HL-60 (cell line): ENCODE measurements around the gene OSBPL10.

Source experiments
- POLR2AphosphoS5 ChIP-seq: IDR thresholded peaks from 2 replicates; pipeline ENCODE4 v1.6.1; 2012; ENCODE audit warnings: low read depth
- REST ChIP-seq: IDR thresholded peaks from 2 replicates; pipeline ENCODE4 v1.6.1; 2012; ENCODE audit warnings: low read depth; ENCODE audit not compliant: insufficient replicate concordance
- TF ChIP-seq, protein P1 (sequence below): IDR thresholded peaks from one replicate; pipeline ENCODE4 v1.5.1; 2011; ENCODE audit warnings: low read length, control low read depth, inconsistent platforms; ENCODE audit not compliant: insufficient read depth

DNA sequence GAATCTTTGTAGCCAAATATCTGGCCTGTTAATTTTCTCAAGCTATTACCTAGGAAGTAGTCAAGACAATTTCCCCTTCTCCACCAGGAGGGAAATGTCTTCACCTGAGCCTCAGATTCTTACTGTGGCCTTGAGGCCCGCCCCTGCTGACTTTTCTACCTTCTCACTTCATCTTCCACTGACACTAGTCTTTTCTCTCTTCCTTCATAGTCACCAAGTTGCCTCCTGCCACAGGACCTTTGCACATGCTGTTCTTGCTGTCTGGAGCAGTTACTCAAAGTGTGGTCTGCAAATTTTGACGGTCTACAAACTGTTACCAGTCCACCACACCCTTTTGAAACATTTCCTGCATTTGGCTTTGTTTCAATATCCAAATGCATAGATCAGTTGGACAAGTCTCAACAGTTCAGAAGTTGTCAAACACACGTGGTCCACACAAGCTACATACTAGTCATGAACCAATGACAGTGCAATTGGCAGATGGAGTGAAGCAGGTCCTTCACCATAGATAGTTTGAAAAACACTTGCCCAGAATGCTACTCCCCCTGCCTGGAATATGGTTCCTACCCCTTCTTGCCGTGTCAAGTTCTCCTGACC lies 100.5 kb downstream of the OSBPL10 start:
- TF ChIP-seq, protein P1, sequence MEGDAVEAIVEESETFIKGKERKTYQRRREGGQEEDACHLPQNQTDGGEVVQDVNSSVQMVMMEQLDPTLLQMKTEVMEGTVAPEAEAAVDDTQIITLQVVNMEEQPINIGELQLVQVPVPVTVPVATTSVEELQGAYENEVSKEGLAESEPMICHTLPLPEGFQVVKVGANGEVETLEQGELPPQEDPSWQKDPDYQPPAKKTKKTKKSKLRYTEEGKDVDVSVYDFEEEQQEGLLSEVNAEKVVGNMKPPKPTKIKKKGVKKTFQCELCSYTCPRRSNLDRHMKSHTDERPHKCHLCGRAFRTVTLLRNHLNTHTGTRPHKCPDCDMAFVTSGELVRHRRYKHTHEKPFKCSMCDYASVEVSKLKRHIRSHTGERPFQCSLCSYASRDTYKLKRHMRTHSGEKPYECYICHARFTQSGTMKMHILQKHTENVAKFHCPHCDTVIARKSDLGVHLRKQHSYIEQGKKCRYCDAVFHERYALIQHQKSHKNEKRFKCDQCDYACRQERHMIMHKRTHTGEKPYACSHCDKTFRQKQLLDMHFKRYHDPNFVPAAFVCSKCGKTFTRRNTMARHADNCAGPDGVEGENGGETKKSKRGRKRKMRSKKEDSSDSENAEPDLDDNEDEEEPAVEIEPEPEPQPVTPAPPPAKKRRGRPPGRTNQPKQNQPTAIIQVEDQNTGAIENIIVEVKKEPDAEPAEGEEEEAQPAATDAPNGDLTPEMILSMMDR: no peak
- no peak for TF ChIP-seq REST
- no peak for TF ChIP-seq POLR2AphosphoS5
